IPS DF 19.7 (cell line): ENCODE measurements around the gene PHC2.

Experiments
- DNase-seq: peaks from one replicate; pipeline ENCODE4 v3.0.0-alpha.2; 2013; ENCODE audit warnings: low read depth, low spot score

PHC2 gene

DNA sequence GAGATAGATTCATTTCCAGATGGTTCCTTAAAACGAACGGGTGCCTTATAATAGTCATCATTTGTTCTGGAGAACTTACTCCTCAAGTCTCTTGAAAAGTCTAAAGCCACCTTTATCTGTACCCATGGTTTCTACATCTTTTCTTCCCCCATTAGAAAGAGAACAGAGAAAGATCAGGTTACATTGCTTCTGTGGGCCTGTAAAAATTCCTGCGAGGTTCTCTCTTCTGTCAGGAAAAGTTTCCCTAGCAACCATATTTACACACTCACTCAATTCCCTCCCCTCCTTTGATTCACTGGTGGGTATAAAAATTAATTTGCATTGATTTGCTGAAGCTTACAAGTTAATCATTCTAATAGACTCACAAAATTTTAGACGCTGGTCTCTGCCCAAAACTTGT lies 6.7 kb downstream of the PHC2 start:
- no peak for DNase-seq

DNA sequence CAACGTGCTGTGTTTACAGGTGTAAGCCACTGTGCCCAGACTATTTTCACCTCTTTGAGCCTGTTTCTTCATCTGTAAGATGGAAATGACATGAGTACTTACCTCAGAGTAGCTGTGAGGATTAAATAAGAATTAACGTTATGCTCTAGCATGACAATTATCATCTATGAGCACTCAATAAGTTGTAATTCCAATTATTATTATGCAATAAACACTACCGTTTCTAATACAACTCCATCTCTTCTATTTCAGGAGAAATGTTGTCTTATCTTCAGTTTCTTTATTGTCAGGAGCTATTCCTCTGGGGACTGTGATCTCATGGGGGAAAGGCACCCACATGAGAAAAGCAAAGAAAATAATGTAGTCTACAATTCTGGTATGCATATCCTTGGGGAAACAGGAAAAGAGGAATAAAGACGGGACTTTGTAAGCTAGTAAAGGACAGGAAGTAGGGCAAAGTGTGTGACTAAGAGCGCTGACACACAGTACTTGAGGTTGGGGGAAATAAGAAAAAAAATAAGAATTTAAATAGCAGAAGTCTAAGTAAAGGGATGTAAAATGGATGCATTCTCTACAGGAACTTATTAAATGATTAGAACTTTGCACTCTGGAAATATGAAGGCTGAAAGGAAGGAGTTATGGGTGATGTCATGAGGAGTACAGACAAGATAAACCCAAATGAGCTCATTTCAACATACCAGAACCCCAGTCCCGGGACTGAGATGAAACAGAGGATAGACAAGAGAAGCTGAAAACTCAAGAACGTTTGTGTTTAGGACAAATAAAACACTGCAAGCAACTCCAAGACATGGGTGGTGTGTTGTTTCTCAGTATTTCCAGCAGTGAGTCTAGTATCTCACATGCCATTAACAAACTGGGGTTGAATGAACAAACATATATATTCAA lies 9.8 kb downstream of the PHC2 start:
- DNase-seq: no peak

DNA sequence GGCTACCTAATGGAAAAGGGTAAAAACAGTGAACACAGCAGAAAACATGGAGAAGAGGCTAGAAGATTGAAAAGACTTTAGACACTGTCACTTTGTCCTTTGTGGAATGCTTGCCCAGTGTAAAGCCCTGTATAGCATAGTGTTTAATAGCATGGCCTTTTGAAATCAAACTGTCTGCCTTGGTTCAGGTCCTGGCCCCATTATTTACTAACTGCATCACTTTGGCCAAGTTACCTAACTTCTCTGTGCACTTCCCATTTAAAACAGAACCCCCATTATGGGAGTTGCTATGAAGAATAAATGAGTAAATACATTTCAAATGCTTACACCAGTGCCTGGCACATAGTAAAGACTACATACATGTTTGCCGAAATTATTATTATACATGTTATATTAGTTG lies 12.1 kb downstream of the PHC2 start:
- no peak for DNase-seq

DNA sequence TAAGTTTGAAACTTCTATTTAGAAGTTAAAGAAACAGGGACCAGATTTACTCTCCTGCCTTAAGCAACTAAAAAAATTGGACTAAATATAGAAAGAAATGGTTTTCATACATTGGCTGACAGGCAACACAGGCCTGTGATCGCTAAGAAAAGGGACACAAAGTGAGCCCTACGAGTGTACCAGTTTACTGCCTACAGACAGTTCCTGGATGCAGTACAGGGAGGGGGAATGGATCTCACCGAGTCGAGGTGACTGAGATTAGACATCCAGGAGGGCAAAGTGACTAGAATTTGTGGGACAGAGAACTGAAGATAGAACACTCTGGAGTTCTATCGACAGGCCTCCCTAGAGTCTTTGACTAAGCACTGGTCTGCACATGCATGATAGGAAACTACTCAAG lies 16.0 kb downstream of the PHC2 start:
- no peak for DNase-seq

DNA sequence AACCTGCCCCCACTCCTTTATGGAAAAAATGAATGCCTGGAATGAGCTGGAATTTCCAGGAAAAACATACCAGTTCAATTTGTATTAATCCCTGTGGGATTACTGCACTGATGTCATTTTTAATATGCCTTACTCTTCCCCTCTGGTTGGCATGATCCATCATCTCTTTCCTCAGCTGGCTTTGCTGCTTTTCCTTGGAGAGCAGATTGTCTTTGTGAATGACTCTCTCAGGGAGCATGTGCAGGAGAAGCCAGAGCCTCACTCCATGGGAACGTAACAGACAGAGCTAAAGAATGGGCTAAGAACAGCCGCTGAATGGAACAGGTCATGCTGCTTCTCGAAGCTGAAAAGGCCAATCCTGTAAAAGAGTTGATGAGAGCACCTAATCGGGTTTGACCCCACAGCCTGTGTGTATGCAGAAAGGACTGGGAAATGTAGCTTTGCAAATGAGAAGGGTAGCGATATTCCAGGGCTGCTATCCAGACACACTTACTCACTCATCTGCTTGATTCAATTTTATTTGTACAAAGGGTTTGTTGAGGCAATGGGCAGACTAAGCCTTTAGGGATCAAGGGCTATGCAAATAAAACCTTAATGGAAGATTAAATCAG lies 20.7 kb downstream of the PHC2 start:
- no peak for DNase-seq

DNA sequence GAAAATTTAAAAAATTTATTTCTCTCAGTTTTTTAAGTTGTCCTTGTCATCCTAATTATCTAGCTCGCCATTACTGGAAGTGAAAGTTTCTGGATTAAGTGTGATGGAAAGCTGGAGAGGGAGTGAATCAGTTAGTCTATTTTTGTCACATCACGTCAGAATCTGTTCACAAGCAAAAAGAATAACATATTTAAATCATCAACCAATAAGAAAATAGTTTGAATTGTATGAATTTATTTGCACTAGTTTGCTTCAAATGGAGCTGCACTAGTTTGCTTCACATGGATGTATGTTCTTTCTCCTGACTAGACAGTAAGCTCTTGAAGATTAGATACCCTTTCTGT lies 22.8 kb downstream of the PHC2 start:
- DNase-seq: no peak

DNA sequence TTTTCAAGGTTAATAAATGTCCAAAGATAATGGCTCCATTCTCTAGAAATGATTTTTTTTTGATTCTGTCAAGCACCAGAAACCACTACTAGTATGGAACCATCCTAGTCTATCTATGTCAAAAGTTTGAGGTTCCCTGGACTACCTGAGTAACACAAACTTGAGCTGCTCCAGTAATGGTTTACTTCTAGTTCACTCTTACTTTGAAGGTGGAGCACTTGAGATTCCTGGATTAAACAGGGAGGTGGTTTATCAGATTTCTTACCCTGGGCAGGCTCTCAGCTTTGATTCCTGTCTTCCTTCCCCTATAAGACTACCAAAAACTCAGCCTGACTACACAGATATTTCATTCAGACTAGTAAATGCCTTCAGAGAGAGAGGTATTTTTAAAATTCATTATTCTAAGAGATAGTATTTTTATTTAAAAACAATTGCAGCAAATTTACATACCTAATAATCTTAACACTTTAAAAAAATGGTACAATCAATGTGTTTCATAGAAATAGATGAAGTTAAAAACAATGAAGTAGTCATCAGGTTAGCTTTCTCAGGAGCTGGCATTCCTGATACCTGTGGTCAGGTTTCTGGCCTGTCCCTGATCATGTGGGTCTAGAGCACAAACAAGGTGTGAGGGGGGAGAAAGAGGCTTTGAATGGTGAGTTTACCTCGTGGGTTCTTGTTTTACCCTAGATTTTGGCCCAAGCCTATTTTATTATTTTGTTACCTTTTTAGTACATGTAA lies 23.4 kb downstream of the PHC2 start:
- DNase-seq: no peak

DNA sequence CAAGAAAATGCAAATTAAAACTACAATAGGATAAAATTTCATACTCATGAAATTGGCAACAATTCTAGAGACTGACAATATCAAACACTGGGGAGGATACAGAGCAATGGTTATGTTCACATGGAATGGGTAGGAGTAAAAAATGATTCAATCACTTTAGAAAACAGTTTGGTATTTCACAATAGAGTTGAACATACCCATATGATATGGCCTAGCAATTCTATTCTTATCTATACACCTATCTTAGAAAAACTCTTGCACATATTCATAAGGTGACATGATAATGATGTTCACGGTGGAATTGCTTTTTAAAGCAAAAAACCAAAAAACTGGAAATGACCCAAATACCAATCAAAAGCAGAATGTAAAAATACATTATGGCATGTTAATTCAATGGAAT lies 28.7 kb downstream of the PHC2 start:
- no peak for DNase-seq

DNA sequence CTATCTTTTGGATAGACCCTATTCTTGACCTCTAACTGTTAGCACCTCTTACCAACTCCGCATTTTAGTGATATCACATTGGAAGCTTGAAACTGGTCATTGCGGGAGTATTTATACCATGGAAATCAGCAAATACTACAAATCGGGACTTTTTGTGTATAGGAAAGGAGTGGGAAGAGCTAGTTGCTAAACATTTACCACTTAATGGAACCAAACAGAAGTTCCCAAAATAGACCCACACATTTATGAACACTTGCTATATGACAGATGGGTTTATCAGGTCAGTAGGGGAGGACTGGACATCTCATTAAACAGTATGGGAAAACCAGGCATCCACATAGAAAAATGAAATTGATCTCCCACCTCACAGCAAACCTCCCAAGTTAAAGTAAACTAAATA lies 29.4 kb downstream of the PHC2 start:
- no peak for DNase-seq

DNA sequence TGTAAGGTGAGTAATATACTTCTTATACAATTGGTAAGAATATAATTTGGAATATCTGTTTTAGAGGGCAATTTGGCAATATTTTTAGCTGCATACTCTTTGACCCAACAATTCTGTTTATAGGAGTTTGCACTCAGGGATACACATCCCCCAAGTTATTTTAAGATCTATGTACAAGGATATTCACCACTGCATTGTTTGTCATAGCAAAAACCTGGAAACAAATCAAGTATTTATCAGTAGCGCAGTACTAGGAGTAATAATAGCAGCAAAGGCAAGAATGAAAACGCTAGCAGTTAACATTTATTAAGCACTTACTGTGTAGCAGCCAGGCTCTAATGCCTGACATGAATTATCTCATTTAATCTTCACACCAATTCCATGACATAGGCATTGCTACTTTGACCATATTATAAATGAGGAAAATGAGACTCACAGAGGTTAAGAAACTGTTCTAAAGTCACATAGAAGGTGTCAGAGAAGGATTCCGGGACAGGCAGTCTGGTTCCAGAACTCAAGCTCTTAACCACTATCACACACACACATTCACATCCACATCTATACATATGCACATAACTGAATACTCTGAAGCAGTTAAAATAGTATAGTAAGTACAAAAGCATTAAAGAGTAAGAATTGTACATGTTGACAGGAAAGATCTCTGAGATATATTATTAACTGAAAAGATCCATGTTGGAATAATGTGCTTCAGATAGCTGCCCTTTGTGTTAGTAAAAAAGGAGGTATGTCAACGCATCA lies 30.6 kb downstream of the PHC2 start:
- no peak for DNase-seq

DNA sequence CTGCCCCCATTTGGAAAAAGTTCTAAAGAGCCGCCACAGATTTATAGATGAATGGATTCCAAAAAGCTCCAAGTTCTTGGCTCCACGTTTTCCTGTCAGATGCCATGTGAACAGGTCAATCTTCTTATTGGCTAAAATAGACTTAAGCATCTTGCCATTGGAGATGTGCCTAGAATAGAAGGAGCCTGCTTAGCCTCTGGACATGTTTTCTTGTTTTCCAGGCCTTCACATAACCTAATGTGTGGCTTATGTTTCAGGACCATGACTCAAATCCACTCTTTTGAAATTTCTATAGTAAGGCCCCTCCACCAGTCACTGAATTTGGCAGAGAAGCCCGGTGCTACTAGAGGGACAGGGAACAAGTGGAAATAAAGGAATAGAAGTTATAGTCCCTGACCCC lies 31.5 kb downstream of the PHC2 start:
- no peak for DNase-seq

DNA sequence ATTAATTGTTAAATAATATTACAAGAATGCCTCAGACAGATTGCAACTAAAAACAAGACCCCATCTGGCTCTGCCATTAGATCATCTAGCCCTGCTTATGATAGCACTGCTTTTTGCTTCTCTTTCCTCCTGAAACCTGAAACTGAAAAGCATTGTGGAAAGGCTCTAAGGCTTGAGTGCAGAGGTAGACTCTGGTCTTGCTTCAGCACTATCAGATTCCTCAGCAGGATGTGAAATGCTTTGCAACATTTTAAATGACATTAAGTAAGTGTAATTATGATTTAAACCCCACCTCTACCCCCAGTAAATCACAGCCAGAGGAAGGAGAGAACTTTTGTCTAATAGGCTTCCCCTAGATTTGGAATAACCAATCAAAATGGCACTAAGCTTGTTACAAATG lies 32.9 kb downstream of the PHC2 start:
- no peak for DNase-seq

DNA sequence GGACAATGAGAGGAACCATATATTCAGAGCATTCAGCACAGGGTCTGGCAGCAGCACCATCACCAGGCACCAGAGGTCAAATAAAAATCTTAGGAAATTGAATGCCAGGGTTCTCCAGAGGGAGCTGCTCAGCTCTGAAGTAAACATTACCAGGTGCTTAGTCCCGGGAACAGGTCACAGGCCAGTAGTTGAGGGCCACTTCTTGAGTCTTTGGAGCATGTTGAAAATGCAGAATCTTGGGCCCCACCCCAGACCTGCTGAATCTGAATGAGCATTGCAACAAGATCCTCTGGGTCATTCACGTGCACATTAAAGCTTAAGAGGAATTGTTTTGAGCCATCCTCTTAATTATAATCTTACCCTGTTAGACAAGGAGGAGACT lies 33.8 kb downstream of the PHC2 start:
- no peak for DNase-seq

DNA sequence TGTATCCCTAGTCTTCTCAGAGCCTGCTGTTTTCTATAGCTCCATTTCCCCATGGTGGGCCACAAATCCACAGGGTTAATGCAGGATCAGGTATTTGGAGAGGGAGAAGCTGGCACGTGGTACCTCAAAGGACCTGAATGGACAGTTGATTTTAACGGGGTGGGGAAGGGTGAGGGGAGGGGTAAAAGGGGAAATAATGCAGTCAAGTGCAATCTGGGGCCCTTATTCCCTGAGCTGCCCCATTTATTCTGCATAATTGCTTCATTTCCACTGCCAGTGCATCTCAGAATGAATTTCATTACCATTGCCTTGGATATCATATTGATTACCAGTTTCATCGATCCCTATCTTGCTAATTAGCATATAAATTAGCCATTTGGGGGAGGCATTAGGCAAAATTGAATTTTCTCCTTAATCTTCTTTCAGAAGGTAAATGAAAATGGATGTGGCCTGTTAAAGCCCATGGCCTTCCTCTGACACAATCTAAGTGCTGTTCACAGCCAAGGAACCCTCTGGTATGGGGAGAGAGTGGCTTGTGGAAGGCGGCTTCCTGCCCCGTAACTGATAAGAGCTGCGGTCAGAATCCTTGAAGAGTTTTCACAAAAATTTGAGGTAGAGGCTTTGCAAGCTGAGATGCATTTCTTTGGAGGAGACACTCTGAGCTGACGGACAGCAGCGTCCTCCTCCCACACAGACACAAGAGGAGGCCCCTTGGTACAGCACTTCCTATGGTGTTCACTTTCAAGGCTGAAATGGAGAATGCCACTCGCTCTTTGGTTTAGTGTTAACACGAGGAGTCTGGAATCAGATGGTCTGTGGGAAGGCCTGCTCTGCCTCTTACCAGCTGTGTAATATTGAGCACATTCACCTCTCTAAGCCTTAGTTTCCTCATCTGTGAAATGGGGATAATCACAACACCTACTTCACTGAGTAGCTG lies 34.4 kb downstream of the PHC2 start:
- no peak for DNase-seq

DNA sequence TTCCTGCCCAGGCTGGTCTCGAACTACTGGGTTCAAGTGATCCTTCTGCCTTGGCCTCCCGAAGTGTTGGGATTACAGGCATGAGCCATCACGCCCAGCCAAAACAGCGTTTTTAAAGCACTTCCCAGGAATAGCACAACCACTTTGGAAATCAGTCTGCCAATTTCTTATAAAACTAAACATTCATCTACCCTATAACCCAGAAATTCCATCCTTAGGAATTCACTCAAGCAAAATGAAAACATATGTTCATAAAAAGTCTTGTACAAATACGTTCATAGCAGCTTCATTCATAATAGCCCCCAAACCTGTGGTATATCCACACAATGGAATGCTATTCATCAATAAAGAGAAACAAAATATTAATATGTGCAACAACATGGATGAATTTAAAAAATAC lies 36.1 kb downstream of the PHC2 start:
- no peak for DNase-seq

DNA sequence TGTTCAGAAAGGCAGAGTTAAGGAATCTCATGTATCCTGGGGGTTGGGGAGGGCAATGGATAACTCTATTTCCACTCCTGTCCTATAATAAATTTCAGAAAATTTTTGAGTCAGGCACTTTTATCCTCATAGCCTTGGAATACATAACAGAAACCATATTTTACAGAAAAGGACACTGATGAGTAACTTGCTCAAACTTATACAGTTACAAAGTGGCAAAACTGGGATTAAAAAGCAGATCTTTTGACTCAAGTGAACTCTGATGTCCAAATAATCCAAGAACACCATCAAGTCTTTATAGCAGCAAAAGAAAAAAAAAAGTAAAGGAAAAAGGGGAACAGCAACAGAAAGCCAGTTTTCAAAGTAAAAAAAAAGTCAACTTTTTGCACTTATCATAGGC lies 36.9 kb downstream of the PHC2 start:
- no peak for DNase-seq

DNA sequence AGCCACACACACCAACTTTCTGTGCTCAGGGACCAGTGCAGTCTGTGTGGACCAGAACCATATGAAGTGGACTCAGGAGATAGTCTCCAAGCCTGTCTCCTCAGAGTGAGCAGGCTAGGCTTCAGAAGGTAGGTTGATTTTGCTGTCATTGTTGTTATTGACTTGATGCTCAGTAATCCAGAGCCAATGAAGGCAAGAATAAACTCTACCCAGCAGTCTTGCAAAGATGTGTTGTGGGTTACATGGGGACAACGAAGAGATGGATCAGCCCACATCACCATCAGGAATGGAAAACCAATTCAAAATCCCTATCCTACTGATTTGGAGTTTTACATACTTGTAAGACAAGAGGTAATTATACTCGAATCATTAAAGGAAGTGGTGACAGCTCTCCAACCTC lies 37.4 kb downstream of the PHC2 start:
- no peak for DNase-seq

DNA sequence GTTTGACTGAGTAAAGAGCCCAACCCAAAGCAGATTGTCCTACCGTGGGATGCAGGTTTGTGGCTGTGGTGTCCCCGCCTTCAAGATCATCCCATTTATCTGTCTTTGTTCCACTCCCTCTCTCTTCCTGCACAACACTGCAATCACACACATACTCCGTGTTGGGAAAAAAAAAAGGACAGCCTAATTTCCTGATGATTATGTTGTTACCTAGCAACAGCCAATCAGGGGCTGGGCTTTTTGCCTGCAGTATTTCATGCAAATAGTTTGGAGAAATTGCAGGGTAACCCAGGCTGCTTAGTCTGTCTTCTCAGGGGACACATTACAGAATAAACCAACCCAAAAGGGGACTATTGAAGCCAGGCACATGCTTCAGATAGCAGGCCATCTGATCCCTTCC lies 38.3 kb downstream of the PHC2 start:
- DNase-seq: no peak

DNA sequence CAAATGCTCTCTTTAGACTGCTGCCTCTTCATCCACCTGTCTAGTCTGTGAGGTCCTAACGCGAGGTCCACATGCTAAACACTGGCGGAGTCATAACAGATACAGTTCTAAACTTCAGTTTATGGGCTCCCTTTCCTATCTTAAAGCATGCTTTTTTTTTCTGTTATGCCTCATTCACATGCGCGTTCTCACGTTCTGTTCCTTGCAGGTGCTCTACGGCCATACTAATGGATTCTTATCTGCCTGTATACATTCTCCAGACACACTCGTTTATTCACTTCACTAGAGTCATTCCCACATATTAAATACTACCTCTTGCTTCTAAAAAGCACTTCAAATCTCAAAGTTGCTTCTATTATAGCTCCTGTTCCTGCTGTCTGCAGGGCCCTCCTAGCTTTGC lies 38.7 kb downstream of the PHC2 start:
- no peak for DNase-seq

DNA sequence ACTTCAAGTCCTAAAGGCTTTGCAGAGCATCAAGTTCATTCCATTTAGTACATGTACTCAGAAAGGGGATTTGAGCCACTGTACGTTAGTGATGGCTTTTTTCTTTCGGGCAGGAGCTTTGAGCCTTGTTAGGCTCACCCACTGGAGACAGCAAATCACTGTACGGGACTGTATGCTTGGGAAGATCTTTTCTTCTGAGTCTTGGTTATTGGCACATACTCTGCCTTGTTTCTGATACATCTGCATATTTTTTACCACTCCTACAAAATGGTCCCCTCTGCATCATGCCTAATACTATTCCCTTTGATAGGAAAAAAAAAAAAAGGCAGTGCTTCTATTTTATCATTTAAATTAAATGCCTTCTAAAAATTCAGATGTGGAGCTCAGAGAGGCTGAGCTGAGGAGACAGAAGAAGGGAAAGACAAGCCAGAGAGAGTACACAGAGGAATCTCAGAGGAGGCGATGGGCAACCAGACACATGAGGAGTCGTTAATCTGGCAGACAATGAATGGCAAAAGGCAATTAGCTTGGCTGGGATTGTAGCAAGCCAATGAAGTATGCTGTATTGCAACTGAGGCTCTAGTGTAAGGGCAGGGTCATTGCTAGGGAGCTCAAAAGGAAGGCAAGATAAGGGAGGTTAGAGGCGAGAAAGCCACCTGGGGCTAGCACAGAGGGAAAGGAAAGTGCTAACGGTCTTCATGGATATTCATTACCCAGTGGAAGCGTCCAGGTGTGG lies 39.4 kb downstream of the PHC2 start:
- no peak for DNase-seq
